Measurements from ENCODE around the gene GCFC2.

GRCh38 chr2:75729861-75730260, 19.1 kb upstream of the GCFC2 start:
- TF ChIP-seq CTCF (IDR thresholded peaks at IDR 0.05; ENCODE audit: extremely low read depth in 1 of 2, insufficient read depth in 1 of 2, low read depth in 1 of 2, low read length in 2 of 2), result peak in 1 of 2 donors; percentile 7
- TF ChIP-seq POLR2A (IDR thresholded peaks at IDR 0.05; ENCODE audit: low read depth, low read length), result no peak
- no peak for TF ChIP-seq EZH2 (IDR thresholded peaks at IDR 0.05; ENCODE audit: borderline replicate concordance, low read depth, low read length, severe bottlenecking)
- no peak for TF ChIP-seq FOS (IDR thresholded peaks at IDR 0.05; ENCODE audit: borderline replicate concordance, insufficient read depth, low read length)
- no peak for TF ChIP-seq MYC (IDR thresholded peaks at IDR 0.05; ENCODE audit: low read depth, low read length)
